HCT116 (cell line): ENCODE results near the gene RBL1. TPM values are rescaled to one million over a fixed set of nuclear protein-coding genes. Genes with fewer than 3 reads are reported as not detected.

ENCODE experiments used
- ATAC-seq: fragments of 200-7000 bp; cut with Tn5 transposase; 2 replicates; pipeline ENCODE4 v1.9.1; 2020; ENCODE audit warnings: mild to moderate bottlenecking, moderate library complexity
- BruUV-seq: library from RNA; stranded (reverse); fragments of 400-500 nt; replicated peaks from 2 replicates; lab custom pipeline; 2021; lab: Mats Ljungman, UMichigan
- CTCF ChIA-PET: fragments of 300-600 bp; sonication (Branson Sonifier 250); formaldehyde crosslinking; loops from one replicate; lab custom pipeline; 2021; ENCODE audit warnings: antibody characterized with exemption; lab: Charles Lee
- POLR2A ChIA-PET: fragments of 300-600, 350-600 bp; sonication (Branson Sonifier 250); formaldehyde crosslinking; loops from one replicate; lab custom pipeline; 2021; ENCODE audit warnings: antibody characterized with exemption; lab: Charles Lee
- RAD21 ChIA-PET, 2 experiments: fragments of 300-600 bp; sonication (Branson Sonifier 250); formaldehyde crosslinking; loops; one replicate each; lab custom pipeline; 2023; ENCODE audit warnings: low total read pairs in 2 of 2; ENCODE audit not compliant: uncharacterized antibody in 2 of 2, unreplicated experiment in 2 of 2, low non-redundant PET in 1 of 2; lab: Charles Lee
- DNase-seq: peaks from one replicate; pipeline ENCODE4 v3.0.0-alpha.2; 2010; ENCODE audit warnings: low read depth, low spot score
- H2AFZ ChIP-seq: fragments of 200-600 bp; shearing (Covaris generic), sonication (generic); 2 replicates; pipeline ENCODE4 v1.6.1; 2017; ENCODE audit warnings: low read depth, mixed run types, mixed read lengths, antibody characterized with exemption, low read length; ENCODE audit not compliant: poor library complexity, severe bottlenecking
- H3K27ac ChIP-seq: 2 replicates; pipeline ENCODE4 v1.5.1; 2012; ENCODE audit warnings: low read depth, low read length
- H3K27me3 ChIP-seq: fragments of 200-600 bp; sonication (generic); 2 replicates; pipeline ENCODE4 v1.6.1; 2016; ENCODE audit warnings: mixed run types, low read length, mixed read lengths; ENCODE audit not compliant: insufficient read depth
- H3K36me3 ChIP-seq, 2 experiments: fragments of 200-500 bp in 1 of 2; fragments of 200-600 bp in 1 of 2; sonication (Bioruptor generic) in 1 of 2; sonication (generic) in 1 of 2; 2 replicates each; pipeline versions ENCODE4 v1.5.1 to v1.6.1; 2014 to 2016; ENCODE audit warnings: low read length in 2 of 2, inconsistent platforms in 1 of 2, mixed read lengths in 1 of 2, mixed run types in 1 of 2; ENCODE audit not compliant: insufficient read depth in 2 of 2, control insufficient read depth in 1 of 2
- H3K4me1 ChIP-seq, 2 experiments: fragments of 200-600 bp in 1 of 2; sonication (generic) in 1 of 2; 2 replicates each; pipeline versions ENCODE4 v1.5.1 to v1.6.1; 2012 to 2017; ENCODE audit warnings: low read length in 2 of 2, inconsistent platforms in 1 of 2, mild to moderate bottlenecking in 1 of 2, mixed read lengths in 1 of 2, mixed run types in 1 of 2, moderate library complexity in 1 of 2; ENCODE audit not compliant: insufficient read depth in 2 of 2, control insufficient read depth in 1 of 2
- H3K4me2 ChIP-seq: fragments of 200-600 bp; sonication (generic); 2 replicates; pipeline ENCODE4 v1.6.1; 2017; ENCODE audit warnings: mixed run types, low read length, mixed read lengths
- H3K4me3 ChIP-seq, 2 experiments: fragments of 200-600 bp in 1 of 2; sonication (generic) in 1 of 2; replicated peaks in 1 of 2; 2 replicates each; pipeline ENCODE4 v1.5.1; 2011 to 2016; ENCODE audit warnings: low read length in 2 of 2, control low read depth in 1 of 2, low read depth in 1 of 2, mild to moderate bottlenecking in 1 of 2, mixed read lengths in 1 of 2, mixed run types in 1 of 2
- H3K79me2 ChIP-seq: fragments of 200-600 bp; sonication (generic); 2 replicates; pipeline ENCODE4 v1.6.1; 2017; ENCODE audit warnings: mild to moderate bottlenecking, mixed run types, low read length, moderate library complexity, mixed read lengths; ENCODE audit not compliant: insufficient read depth
- H3K9ac ChIP-seq: fragments of 200-600 bp; sonication (generic); 2 replicates; pipeline ENCODE4 v1.6.1; 2016; ENCODE audit warnings: low read length, mixed read lengths
- H3K9me2 ChIP-seq: fragments of 200-600 bp; sonication (generic), shearing (Covaris generic); 2 replicates; pipeline ENCODE4 v1.6.1; 2017; ENCODE audit warnings: mixed run types, mild to moderate bottlenecking, moderate library complexity; ENCODE audit not compliant: insufficient read depth
- H3K9me3 ChIP-seq, 2 experiments: fragments of 200-500 bp in 1 of 2; fragments of 200-600 bp in 1 of 2; sonication (Bioruptor generic) in 1 of 2; sonication (generic) in 1 of 2; 2 replicates each; pipeline ENCODE4 v1.6.1; 2014 to 2017; ENCODE audit warnings: low read length in 2 of 2, mixed read lengths in 2 of 2, inconsistent platforms in 1 of 2, low read depth in 1 of 2, mild to moderate bottlenecking in 1 of 2, mixed run types in 1 of 2, moderate library complexity in 1 of 2; ENCODE audit not compliant: control insufficient read depth in 1 of 2, insufficient read depth in 1 of 2
- H4K20me1 ChIP-seq: fragments of 200-600 bp; sonication (generic), shearing (Covaris generic); 2 replicates; pipeline ENCODE4 v1.6.1; 2017; ENCODE audit warnings: mixed run types, mild to moderate bottlenecking, moderate library complexity; ENCODE audit not compliant: insufficient read depth
- CBX3 ChIP-seq: IDR thresholded peaks from 2 replicates; pipeline ENCODE4 v1.6.1; 2012; ENCODE audit warnings: low read depth
- EGR1 ChIP-seq: IDR thresholded peaks from 2 replicates; pipeline ENCODE4 v1.6.1; 2012; ENCODE audit warnings: low read depth
- ELF1 ChIP-seq: IDR thresholded peaks from 2 replicates; pipeline ENCODE4 v1.6.1; 2012; ENCODE audit warnings: low read depth, borderline replicate concordance
- EZH2 ChIP-seq: fragments of 200-600 bp; sonication (generic); IDR thresholded peaks from 2 replicates; pipeline ENCODE4 v1.6.1; 2017; ENCODE audit warnings: antibody characterized with exemption, mixed run types
- EZH2phosphoT487 ChIP-seq: fragments of 200-600 bp; IDR thresholded peaks from 2 replicates; pipeline ENCODE4 v1.6.1; 2018; ENCODE audit warnings: antibody characterized with exemption, borderline replicate concordance
- JUND ChIP-seq: IDR thresholded peaks from 2 replicates; pipeline ENCODE4 v1.6.1; 2012
- POLR2A ChIP-seq: IDR thresholded peaks from 2 replicates; pipeline ENCODE4 v1.7.0; 2011; ENCODE audit warnings: borderline replicate concordance; ENCODE audit not compliant: insufficient read depth, insufficient read length; ENCODE audit errors: extremely low read depth
- SP1 ChIP-seq: IDR thresholded peaks from 2 replicates; pipeline ENCODE4 v1.6.1; 2012; ENCODE audit warnings: low read depth
- SRF ChIP-seq: IDR thresholded peaks from 2 replicates; pipeline ENCODE4 v1.6.1; 2012; ENCODE audit warnings: low read depth
- TCF7L2 ChIP-seq: IDR thresholded peaks from 2 replicates; pipeline ENCODE4 v1.7.0; 2011; ENCODE audit warnings: borderline replicate concordance, inconsistent platforms; ENCODE audit not compliant: insufficient read depth, insufficient read length; ENCODE audit errors: extremely low read depth
- ZBTB33 ChIP-seq: IDR thresholded peaks from 2 replicates; pipeline ENCODE4 v1.6.1; 2011; ENCODE audit warnings: mild to moderate bottlenecking, low read length, moderate library complexity; ENCODE audit not compliant: insufficient replicate concordance; ENCODE audit errors: extremely low read depth
- ZFX ChIP-seq: fragments of 450-650 bp; IDR thresholded peaks from 2 replicates; pipeline ENCODE4 v1.6.1; 2017
- ZNF274 ChIP-seq: fragments of 200-500 bp; sonication (Bioruptor generic); IDR thresholded peaks from 2 replicates; pipeline ENCODE4 v1.6.1; 2014; ENCODE audit warnings: mild to moderate bottlenecking, low read depth, low read length, inconsistent platforms
- intact Hi-C: fragments of 100-400 bp; cut with micrococcal nuclease; formaldehyde crosslinking; loops from 2 replicates; pipeline ENCODE4 v1.10.0; 2022
- total RNA-seq: library from RNA; stranded (reverse); gene quantifications from one replicate; pipeline ENCODE4 v1.2.1, GENCODE V29; 2021; ENCODE audit not compliant: unreplicated experiment

Gene RBL1
- total RNA-seq, 1 experiment from 2014 or later = 16.9 TPM

DNA sequence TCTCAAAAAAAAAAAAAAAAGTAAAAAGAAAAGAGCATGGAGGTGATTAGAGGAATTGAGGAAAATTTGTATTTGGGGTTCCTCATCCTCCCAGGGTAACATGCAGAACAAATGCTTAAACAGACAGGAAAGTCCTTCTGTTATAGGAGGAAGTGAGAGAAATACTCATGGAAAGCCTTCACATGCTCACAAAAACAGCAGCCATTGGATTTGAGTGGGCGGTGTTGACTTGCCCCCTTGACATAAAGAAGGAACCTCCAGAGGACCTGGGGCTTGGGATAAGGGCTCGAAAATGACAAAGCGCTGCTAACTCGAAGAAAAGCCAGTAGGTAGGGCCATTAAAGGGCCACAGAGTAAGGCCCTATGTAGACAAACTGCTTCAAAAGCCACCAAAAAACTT is 126.7 kb downstream of the RBL1 start:
- intact Hi-C loops = no loop called here
- Histone ChIP-seq H3K27ac (no peak overlapping the region), H3K9ac (no peak overlapping the region), H3K4me2 (no peak overlapping the region), H2AFZ (no peak overlapping the region), H3K9me3 (no peaks in the 10 kb centered on the region), H3K36me3 (no peaks in the 10 kb centered on the region), H3K4me1 (no peaks in the 10 kb centered on the region), H3K79me2 (no peaks in the 10 kb centered on the region), H4K20me1 (no peaks in the 10 kb centered on the region), H3K9me2 (no peaks in the 10 kb centered on the region), H3K27me3 (no peaks in the 10 kb centered on the region), H3K4me3 (no peak overlapping the region)
- TF ChIP-seq CBX3 (no peak), EGR1 (no peak), ELF1 (no peak), EZH2 (no peak), EZH2phosphoT487 (no peak), ZFX (no peak), SP1 (no peak), TCF7L2 (no peak), SRF (no peak), JUND (no peak), ZBTB33 (no peak), ZNF274 (no peak), POLR2A (no peak)
- ATAC-seq (no peak), DNase-seq (no peak)
- ChIA-PET RAD21 (no interaction called here), CTCF (no interaction called here), POLR2A (no interaction called here)
- BruUV-seq = no TSS peak
